NK-92 treated with Interleukin-12 subunit alpha and Interleukin-12 subunit beta, amount 100 ng/mL, for 24 hours (cell line): ENCODE results near the gene ACVR1.

ENCODE experiments used
- DNase-seq: peaks from one replicate; lab custom pipeline; 2025; lab: John Stamatoyannopoulos, UW

Gene ACVR1

DNA sequence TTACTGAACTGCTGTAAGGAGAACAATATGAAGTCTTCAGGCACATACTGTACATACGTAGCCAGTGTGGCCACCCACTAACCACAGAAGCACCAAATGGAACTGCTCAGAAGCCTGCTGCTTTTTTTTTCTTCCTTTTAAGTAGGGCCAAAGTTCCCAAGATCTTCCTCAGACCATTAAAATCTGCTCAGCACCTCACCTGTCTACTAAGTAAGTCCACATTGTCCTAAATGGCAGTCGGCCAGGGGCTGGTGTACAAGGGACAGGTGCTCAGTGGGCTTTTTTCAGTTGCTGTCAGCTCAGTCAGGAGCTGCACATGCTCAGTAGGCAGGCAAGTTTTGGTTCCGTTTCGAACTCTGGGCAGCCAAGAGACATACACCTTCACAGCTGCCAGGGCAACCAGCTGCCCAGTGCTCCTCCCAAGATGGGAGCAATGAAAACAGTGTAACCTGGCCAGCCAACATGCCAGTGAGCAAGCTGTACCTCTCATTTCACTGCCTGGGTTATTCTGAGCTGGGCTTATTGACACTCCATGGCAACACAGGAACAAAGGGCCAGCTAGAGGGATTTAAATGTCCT is 86.1 kb downstream of the ACVR1 start:
- DNase-seq, result no peak

DNA sequence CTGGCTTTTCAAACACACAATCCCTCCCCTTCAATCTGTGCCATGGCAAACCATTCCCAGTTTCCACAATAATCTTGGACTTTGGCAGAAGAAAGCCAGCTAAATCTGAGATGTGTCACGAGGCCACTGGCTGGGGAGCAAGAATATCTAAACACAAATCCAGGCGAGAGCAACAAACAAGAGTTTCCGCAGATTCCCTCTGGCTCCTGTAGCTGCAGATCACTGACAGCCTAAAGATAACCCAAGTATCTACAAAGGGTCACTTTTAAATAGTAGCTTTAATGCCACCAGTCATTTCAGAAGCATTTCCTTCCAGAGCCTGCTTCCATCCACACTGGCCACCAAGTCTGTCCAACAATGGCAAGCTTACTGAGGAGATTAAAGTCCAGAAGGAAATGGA is 86.9 kb downstream of the ACVR1 start:
- no peak for DNase-seq

DNA sequence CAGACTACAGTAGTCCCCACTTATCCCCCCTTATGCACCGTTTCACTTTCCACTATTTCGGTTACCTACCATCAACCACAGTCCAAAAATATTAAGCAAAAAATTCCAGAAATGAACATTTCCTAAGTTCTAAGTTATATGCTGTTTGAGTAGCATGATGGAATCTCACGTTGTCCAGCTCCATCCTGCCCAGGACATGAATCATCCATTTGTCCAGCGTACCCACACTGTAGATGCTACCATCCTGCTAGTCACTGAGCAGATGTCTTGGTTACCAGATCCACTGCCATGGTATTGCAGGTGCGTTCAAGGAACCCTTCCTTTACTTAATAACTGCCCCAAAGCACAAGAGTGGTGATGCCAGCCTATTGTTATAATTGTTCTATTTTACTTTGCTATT is 87.9 kb downstream of the ACVR1 start:
- DNase-seq, result no peak

DNA sequence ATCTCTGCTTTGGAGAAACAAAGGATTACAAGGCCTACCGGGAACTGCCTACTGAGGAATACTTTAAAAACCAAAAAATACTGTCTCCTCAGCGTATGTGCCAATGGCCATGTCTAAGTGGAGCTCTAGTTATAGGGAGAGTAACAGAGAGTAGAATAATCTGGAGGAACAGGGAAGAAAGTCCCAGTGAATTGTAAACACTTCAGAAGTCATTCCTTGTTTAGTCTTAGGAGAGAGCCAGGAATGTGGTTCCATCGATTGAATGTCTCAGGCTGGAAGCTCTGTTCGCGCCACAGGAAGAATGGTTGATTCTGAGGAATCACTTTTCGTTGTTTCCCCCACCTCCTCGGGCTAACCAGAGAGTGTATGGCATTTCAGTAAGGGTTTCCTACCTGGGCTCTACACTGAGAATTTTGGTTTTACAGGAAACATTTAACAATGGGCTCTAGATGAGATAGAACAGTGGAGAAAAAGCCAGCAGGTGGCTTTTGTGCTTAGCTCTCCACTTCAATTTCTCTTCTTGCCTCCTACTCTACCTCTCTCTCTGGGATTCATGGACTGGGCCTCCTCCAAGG is 88.7 kb downstream of the ACVR1 start:
- no peak for DNase-seq

DNA sequence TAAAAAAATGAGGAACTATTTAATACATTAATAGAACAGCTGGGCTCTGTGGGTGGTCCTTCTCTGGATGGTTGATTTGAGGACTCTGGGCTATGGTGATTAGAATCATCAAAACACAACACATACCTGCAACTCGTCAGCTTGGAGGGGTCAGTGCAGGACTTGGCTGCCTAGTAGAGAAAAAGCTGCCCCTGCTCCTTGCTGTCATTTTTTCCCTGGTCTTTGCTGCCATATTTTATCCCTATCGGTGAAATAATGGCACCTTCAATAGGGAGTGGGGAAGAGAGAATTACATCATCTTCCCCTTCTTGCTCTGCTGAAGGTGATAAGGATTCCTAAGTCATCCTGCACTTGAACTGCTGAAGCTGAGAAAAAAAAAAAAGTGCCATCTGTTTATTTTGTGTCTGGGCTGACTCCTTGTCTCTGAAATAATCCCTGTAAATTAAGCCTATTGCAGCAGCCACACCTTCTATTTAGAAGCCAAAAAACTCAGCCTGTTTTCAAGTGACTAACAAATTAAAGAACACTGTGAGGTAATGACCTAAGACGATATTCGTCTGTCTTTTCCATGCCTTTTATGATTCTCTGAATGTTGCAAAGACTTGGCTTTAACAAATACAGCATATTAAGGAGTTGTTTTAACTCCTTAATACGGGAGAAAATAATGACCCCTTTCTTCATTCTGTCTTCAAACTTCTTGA is 89.3 kb downstream of the ACVR1 start:
- DNase-seq, result no peak

DNA sequence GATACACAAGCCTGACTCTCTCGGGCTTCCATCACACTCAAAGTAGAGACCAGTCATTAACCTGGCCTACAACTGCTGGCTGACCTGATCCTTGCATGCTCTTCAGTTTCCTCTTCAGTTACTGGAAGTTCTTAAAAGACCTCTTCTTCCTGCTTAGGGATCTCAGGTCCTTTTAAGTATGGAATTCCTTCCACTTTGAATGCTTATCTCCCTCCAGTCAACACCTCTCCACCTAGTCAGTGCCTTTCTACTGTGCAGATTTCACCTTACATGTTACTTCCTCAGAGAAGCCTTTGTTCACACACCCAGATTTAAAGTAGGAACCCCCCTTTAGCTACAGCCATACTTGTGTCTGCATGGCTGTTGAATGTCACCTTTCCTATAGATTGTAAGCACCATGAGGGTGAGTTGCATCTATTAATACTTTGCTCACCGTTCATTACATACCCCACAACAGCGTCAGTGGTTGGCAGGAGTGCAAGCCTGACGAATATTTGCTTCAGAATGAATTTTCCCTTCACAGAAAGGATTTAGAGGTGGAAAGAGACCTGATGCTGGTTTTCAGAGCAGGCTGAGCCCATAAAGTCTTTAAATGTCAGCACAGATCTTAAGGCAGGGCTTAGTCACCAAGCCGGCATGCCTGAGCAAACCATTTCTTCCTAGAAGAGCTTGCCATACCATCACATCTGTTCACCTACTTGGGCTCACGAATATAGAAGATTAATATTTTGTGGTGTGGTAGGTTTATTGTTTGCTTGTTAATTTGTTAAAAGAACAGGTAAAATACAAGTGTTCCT is 90.1 kb downstream of the ACVR1 start:
- DNase-seq, result no peak

DNA sequence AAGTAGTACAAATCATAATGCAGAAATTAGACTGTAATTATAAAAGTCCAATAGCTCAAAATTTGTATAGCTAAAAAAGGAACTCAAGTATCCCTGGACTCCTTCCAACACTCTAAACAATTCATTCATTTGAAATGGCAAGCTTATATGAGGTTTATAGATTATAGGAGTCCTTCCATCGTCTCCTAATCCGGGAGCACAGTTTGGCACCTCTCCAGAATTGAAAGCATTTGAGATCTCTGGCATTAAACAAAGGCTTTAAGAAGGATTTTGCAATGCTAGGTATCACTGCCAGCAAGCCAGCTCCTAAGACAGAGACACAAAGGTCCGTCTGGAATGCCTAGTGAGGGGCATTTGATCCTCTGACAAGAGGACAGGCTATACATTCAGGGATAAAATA is 90.9 kb downstream of the ACVR1 start:
- DNase-seq, result no peak

DNA sequence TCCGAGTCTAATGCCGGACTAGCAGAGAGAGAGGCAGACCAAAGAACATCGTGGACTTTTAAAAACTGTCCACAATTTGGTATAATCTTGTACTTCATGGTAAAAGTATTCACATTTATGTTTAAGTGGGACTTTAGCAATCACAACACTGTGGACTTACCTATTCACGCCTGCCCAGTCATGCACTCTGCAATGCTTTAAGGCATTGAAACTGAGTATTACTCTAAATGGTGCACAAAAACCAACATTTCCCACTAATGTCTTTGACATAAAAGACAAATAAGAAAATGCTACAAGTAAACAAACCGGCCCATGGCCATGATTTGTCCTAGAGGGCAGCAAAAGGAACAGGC is 91.3 kb downstream of the ACVR1 start:
- DNase-seq, result no peak

DNA sequence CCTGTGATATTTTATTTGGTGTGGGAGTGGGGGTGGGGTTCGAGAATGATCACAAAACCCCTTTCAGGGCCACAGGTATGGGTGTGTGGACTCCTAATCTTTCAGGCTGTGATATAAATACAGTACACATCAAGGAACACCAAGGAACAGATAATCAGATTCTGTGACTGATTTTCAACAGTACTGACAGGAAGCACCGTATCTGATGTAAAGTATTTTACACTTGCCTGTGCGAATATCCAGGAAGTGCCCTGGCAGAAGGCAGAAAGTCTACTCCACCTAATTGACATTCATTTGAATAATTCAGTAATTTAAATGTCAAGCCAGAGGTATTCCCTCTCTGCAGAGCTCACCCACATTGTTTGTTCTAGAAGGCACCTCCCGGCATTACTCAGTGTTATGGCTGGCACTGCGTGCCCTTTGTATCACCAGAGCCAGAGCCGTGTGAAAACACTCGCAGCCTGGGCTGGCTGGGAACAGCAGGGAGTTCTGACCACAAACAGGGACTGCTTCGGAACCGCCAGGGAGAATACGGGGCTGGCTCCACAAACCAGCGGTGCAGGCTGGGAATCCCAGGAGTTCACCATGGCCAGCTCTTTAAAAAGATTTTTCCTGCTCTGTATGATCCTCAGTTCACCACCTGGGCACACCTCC is 91.8 kb downstream of the ACVR1 start:
- no peak for DNase-seq

DNA sequence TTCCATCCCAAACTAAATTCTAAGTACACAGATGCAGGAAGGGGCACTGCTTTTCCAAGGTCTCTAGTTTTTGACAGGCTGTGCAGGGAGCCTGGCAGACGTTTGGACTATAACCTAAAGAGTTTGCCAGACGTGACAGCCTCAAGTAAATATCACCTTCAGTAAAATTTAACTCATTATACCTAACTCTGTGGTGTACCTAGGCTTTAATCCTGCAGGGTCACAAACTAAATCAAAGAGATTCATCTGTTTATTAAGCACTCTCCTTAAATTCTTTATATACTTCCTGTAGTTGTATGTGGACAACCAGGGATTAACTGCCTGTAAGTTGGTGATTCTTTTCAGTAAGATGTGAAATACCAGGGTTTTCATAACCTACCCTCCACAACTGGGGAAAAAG is 92.9 kb downstream of the ACVR1 start:
- no peak for DNase-seq

DNA sequence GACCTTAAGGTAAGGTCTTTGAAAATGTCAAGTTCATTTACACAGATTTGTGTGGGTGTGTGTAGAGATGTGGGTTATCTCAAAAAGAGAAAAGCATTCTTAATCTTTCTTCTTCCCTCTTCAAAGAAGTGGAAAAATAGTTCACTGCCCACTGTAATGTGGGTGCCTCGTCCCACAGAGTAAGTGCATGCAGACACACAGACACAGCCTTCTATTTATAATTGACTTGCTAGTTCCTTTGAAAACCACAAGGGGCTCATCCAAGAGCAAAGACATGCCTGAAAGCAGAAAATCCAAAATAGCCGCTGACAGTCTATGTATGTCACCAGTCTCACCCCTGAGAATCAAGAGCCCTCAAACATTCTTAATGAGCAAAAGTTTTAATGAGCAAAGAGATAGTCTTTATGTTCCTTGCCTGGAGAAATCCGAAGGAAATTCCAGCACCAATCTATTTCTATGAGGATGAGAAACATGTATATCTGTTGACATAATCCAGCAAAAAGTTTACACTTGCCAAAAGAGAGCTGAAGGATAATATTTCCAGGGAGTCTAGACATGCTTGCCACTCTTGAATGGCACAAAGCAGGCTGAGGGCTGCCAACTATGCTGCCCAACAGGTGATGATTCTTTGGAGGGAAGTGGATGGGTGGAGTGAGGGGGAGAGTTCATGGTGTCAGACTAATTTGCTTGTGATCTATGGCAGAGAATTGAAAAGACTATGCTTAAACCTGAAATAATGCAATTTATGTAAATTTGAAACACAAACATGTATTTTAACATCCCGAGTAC is 93.9 kb downstream of the ACVR1 start:
- no peak for DNase-seq

DNA sequence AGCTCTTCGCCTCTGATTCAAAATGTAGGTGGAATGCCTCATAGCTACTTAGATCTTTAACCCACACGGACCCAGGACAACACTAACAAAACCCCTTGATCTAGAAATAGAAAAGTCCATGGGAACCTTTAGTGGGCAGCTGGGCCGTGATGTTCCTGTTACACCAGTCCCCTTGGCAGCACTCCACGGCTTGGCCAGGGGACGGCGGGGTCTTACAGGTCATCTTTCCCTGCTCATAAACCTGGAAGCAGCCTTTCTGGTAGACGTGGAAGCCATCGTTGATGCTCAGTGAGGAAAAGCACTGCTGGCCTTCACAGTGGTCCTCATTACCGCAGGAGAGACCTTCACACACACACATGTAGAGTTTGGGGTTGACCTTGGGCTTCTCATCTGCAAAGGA is 95.9 kb downstream of the ACVR1 start:
- no peak for DNase-seq

DNA sequence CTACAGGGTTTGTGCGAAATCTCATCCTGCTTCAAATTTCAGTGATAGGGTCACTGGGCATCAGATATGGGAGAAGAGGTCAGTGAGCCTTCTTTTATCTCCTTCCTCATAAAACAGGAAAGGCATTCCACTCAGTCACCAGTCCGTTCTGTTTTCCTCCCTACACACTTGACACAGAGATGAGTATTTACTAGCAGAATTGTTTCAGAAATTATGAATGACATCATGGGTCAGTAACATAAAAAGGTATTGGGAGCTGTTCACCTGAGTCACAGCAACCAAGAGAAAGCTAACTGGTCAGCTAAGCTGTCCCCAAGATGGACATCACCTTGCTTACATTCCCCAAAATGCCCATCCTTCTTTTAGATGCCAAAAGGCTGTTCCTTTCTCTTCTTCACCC is 96.3 kb downstream of the ACVR1 start:
- DNase-seq, result no peak

DNA sequence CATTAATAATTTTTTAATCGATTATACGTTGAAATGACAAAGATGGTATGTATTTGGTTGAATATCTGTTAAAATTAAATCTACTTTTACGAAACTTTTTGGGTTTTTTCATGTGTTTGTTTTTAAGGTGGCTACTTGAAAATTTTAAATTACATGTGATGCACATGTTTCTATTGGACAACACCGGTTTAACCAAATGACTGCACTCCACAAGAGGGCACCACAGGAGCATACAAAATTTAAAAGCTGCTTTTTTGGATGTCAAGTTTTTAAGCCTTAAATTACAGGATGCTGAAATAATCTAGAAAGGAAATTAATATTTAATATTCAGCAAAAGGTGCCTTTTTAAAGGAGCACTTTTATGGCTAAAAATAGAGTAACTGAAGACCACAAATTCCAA is 98.7 kb downstream of the ACVR1 start:
- DNase-seq, result no peak

DNA sequence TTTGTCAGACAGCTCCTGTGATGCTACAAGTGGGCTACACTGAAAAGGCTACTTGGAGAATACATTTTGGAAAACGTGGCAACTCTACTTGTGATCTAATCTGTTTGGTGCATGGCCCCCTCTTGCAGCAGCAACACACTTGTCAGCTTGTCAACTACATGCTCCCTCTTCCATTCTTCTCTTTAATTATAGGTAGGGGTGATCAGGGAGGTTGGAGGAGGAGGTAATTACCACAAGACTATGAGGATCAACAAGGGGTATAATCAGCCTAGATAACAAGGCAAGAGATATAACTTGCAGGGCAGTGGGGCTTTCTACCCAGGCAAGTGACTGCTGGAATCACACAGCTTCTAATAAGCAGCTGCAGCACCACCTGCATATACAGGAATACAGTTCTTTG is 104.9 kb downstream of the ACVR1 start:
- DNase-seq, result no peak

DNA sequence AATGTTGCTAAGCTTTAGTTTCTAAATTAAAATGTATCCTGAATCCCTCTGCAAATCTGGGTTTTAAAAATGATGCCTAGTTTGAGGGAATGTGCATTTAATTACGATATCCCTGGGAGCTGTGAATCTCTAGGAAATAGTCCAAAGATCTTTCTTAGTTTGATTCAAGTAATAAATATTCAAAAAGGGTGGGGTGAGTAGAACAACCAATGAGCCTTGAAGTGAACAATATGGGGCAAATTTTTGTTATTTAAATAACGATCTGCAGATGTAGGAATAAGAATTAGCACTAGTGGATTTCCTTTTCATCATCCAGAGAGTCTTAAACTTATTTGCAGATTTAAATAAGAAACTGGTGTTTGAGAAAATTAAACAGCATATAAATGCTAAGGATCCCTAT is 106.3 kb downstream of the ACVR1 start:
- no peak for DNase-seq

DNA sequence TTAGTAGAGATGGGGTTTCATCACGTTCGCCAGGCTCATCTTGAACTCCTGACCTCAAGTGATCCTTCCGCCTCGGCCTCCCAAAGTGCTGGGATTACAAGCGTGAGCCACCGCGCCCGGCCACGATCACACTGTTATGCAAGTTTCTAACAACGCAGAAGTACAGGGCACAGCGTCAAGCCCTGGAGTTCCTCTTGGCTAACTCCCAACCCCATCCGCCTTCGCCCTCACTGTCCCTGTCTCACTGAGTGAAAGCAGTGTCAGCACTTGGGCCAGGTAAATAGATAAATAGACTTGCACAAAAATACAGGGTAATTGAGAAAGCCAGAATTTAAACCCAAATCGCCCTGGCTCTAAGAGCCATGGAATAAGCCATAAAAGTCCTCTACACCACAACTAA is 111.7 kb downstream of the ACVR1 start:
- no peak for DNase-seq

DNA sequence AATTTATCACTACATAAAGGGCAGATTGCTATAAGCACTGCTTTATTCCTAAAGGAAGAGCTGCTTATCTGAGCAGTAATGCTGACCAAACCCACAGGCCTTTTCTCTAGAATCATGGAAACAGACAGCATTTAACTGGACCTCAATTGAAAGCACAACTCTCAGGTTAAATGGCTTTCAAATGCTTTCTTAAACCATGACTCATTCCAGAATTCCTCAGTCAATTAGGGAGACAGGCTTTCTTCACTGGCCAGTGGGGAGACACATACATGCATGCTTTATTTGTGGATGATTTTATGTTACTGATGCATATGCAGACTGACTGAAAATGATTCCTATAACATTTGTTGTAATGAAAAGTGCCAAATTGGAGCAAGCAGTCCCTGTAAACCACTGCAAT is 114.6 kb downstream of the ACVR1 start:
- DNase-seq, result no peak

DNA sequence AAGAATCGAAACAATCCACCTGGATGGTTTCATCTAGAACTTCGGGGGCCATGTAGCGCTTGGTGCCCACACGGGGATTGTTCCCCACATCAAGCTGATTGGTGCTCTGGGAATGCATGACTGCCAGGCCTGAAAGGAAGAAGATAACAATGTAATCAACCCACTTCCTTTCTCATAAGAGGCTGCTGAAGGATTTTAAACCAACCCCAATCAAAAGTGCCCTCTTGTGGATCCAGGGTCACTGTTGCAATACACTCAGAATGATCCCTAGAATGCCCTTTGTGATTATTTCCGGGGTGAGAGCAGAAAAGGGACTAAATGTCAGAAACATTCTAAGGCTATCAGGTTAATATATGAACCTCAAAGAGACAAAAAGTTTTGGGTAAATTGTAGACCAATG is 115.2 kb downstream of the ACVR1 start:
- no peak for DNase-seq

DNA sequence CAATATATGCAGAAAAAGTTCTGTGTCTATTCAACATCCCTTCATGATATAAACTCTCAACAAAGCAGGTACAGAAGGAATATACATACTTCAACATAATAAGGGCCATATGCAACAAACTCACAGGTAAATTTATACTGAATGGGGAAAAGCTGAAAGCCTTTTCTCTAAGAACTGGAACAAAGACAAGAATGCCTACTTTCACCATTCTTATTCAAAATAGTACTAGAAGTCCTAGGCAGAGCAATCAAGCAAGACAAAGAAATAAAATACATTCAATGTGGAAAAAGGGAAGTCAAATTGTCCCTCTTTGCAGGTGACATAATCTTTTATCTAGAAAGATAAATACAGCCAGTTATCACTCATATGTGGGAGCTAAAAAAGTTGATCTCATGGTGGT is 116.3 kb downstream of the ACVR1 start:
- DNase-seq, result no peak

DNA sequence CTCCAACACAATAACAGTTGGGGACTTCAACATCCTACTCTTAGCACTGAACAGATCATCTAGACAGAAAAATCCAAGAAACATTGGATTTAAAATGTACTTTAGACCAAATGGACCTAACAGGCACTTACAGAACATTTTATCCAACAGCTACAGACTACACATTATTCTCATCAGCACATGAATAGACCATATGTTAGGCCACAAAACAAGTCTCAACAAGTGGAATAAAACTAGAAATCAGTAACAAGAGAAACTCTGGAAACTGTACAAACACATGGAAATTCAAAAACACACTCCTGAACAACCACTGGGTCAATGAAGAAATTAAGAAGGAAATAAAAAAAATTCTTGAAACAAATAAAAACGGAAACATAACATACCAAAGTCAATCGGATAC is 117.5 kb downstream of the ACVR1 start:
- no peak for DNase-seq

DNA sequence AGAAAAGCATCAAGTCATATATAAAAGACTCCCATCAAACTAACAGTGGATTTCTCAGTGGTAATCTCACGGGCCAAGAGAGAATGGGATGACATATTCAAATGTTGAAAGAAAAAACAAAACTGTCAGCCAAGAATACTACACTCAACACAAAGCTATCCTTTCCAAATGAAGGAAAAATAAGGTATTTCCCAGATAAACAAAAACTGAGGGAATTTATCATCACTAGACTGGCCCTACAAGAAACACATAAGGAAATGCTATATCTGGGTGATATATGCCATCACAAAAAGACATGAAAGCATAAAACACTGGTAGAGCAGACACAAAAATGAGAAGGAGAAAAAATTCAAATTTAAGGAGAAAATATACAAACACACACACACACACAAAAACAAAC is 118.6 kb downstream of the ACVR1 start:
- no peak for DNase-seq
